Trophoblast cell (in vitro differentiated cells and primary cell): ENCODE results near the gene ANKDD1B.

Experiments used
- DNase-seq, 2 donors: peaks; one replicate each; pipeline ENCODE4 v3.0.0-alpha.2; 2016
- H2AFZ ChIP-seq: 2 replicates; pipeline ENCODE4 v1.6.1; 2013; ENCODE audit warnings: low read length, moderate library complexity, mild to moderate bottlenecking; ENCODE audit not compliant: insufficient read depth, poor library complexity
- H2AK5ac ChIP-seq: 2 replicates; pipeline ENCODE4 v1.6.1; 2013; ENCODE audit warnings: mild to moderate bottlenecking, low read length
- H2BK120ac ChIP-seq: 2 replicates; pipeline ENCODE4 v1.6.1; 2013; ENCODE audit warnings: low read length, mild to moderate bottlenecking, moderate library complexity; ENCODE audit not compliant: insufficient read depth, poor library complexity
- H2BK12ac ChIP-seq: 2 replicates; pipeline ENCODE4 v1.6.1; 2013; ENCODE audit warnings: mild to moderate bottlenecking, low read length, moderate library complexity
- H2BK5ac ChIP-seq: 2 replicates; pipeline ENCODE4 v1.6.1; 2013; ENCODE audit warnings: low read length, low read depth, moderate library complexity, mild to moderate bottlenecking; ENCODE audit not compliant: poor library complexity
- H3K14ac ChIP-seq: 2 replicates; pipeline ENCODE4 v1.6.1; 2013; ENCODE audit warnings: mild to moderate bottlenecking, low read length
- H3K18ac ChIP-seq: 2 replicates; pipeline ENCODE4 v1.6.1; 2013; ENCODE audit warnings: mild to moderate bottlenecking, low read length
- H3K23ac ChIP-seq: 2 replicates; pipeline ENCODE4 v1.6.1; 2013; ENCODE audit warnings: low read length
- H3K27ac ChIP-seq: 2 replicates; pipeline ENCODE4 v1.5.1; 2013; ENCODE audit warnings: low read depth, mild to moderate bottlenecking, inconsistent platforms, low read length, moderate library complexity
- H3K27me3 ChIP-seq: 2 replicates; pipeline ENCODE4 v1.6.1; 2013; ENCODE audit warnings: inconsistent platforms, mild to moderate bottlenecking, low read length, moderate library complexity; ENCODE audit not compliant: insufficient read depth
- H3K36me3 ChIP-seq, 2 experiments: 1 replicate in 1 of 2; 2 replicates in 1 of 2; pipeline ENCODE4 v1.6.1; 2013; ENCODE audit warnings: low read length in 2 of 2, mild to moderate bottlenecking in 2 of 2, moderate library complexity in 1 of 2; ENCODE audit not compliant: insufficient read depth in 2 of 2, control insufficient read depth in 1 of 2
- H3K4ac ChIP-seq: 2 replicates; pipeline ENCODE4 v1.6.1; 2013; ENCODE audit warnings: low read depth, mild to moderate bottlenecking, low read length, moderate library complexity
- H3K4me1 ChIP-seq, 2 experiments: 1 replicate in 1 of 2; 2 replicates in 1 of 2; pipeline ENCODE4 v1.6.1; 2013; ENCODE audit warnings: low read length in 2 of 2, mild to moderate bottlenecking in 2 of 2, moderate library complexity in 1 of 2; ENCODE audit not compliant: insufficient read depth in 2 of 2, control insufficient read depth in 1 of 2
- H3K4me2 ChIP-seq: 2 replicates; pipeline ENCODE4 v1.6.1; 2013; ENCODE audit warnings: inconsistent platforms, mild to moderate bottlenecking, low read length, moderate library complexity
- H3K4me3 ChIP-seq: 2 replicates; pipeline ENCODE4 v1.5.1; 2013; ENCODE audit warnings: mild to moderate bottlenecking, low read depth, low read length, inconsistent platforms
- H3K79me1 ChIP-seq: one replicate; pipeline ENCODE4 v1.6.1; 2013; ENCODE audit warnings: low read length
- H3K79me2 ChIP-seq: 2 replicates; pipeline ENCODE4 v1.6.1; 2013; ENCODE audit warnings: low read length, mild to moderate bottlenecking; ENCODE audit not compliant: control insufficient read depth, insufficient read depth, poor library complexity
- H3K9ac ChIP-seq: 2 replicates; pipeline ENCODE4 v1.6.1; 2013; ENCODE audit warnings: mild to moderate bottlenecking, low read length
- H3K9me3 ChIP-seq: 2 replicates; pipeline ENCODE4 v1.6.1; 2013; ENCODE audit warnings: low read depth, mild to moderate bottlenecking, control low read depth, inconsistent platforms, low read length; ENCODE audit not compliant: insufficient read depth
- H4K12ac ChIP-seq: 2 replicates; pipeline ENCODE4 v1.6.1; 2013; ENCODE audit warnings: low read depth, mild to moderate bottlenecking, low read length, moderate library complexity
- H4K8ac ChIP-seq: 2 replicates; pipeline ENCODE4 v1.6.1; 2013; ENCODE audit warnings: low read depth, mild to moderate bottlenecking, low read length, moderate library complexity
- H4K91ac ChIP-seq: one replicate; pipeline ENCODE4 v1.6.1; 2013; ENCODE audit warnings: low read depth, mild to moderate bottlenecking, low read length, moderate library complexity
- WGBS: extraction: QIAGEN DNeasy Blood & Tissue Kit; methylation state at CpG from one replicate; pipeline ENCODE4 v1.1.7; 2013; ENCODE audit warnings: missing lambda C conversion rate; ENCODE audit not compliant: insufficient read length, insufficient coverage; ENCODE audit errors: extremely low coverage; 5-methylcytosine and 5-hydroxymethylcytosine counted together

ANKDD1B gene

DNA sequence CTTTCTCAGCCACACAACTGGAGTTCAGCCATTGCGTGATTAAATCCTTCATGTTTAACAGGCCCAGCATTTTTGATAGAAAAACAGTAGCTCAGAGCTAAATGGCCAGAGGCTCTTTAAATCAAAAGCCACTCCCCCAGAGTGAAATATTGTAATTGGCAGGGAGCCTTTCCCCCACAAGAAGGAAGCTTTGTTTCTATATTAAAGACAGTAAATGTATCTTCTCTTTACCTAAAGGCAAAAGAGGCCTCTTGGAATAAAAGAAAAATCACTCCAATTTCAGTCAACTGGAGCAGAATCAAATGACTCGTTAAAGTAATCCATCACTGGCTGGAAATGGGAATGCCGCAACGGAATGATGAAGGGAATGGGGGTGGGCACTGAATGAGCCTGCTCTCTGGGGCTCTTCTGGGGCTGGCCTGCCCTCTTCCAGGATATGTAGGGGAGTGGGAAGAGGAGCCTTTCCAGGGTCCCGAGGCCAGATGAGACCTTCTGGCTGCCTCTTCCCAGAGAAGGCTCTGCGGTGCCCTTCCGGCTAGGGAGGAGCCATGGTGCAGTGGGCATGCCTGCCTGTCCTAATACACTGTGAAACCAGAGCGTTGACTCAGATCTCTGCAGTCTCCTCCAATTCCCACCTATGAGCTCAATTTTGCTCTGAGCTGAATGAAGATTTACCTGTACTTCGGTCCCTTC lies 45.2 kb downstream of the ANKDD1B start:
- H3K14ac ChIP-seq, result no peak overlapping the region
- H3K9ac ChIP-seq, result no peak overlapping the region
- H3K27me3 ChIP-seq, result no peaks in the 10 kb centered on the region
- no CpG with 5 or more reads among the region's 9 CpGs for WGBS
- no peak overlapping the region for H3K18ac ChIP-seq
- H3K36me3 ChIP-seq, result no peaks in the 10 kb centered on the region
- no peaks in the 10 kb centered on the region for H3K79me2 ChIP-seq
- H4K91ac ChIP-seq, result no peak overlapping the region
- H2AK5ac ChIP-seq, result no peak overlapping the region
- H3K4me2 ChIP-seq, result no peak overlapping the region
- no peak overlapping the region for H2AFZ ChIP-seq
- H3K27ac ChIP-seq, result no peak overlapping the region
- DNase-seq, result no peak
- H3K4me3 ChIP-seq, result no peak overlapping the region
- no peaks in the 10 kb centered on the region for H3K9me3 ChIP-seq
- H3K23ac ChIP-seq, result no peak overlapping the region
- H4K8ac ChIP-seq, result peak overlapping the region; percentile 13
- H2BK120ac ChIP-seq, result no peak overlapping the region
- no peak overlapping the region for H2BK12ac ChIP-seq
- peaks cover 0 to 3% of the 10 kb centered on the region in 2 experiments for H3K4me1 ChIP-seq
- H3K4ac ChIP-seq, result no peak overlapping the region
- H3K79me1 ChIP-seq, result no peaks in the 10 kb centered on the region
- no peak overlapping the region for H4K12ac ChIP-seq
- H2BK5ac ChIP-seq, result no peak overlapping the region

- no peaks in the 10 kb centered on the region for H3K27me3 ChIP-seq
- H3K9ac ChIP-seq, result no peak overlapping the region
- H3K4ac ChIP-seq, result no peak overlapping the region
- H4K91ac ChIP-seq, result no peak overlapping the region
- H3K4me1 ChIP-seq, result peaks cover 0 to under 1% of the 10 kb centered on the region in 2 experiments
- H3K79me2 ChIP-seq, result no peaks in the 10 kb centered on the region
- no peak overlapping the region for H4K8ac ChIP-seq
- H4K12ac ChIP-seq, result no peak overlapping the region
- H3K79me1 ChIP-seq, result no peaks in the 10 kb centered on the region
- H3K4me2 ChIP-seq, result no peak overlapping the region
- H3K27ac ChIP-seq, result no peak overlapping the region
- H2AFZ ChIP-seq, result no peak overlapping the region
- no peak overlapping the region for H3K18ac ChIP-seq
- DNase-seq, result no peak
- H3K14ac ChIP-seq, result no peak overlapping the region
- H2AK5ac ChIP-seq, result no peak overlapping the region
- H3K36me3 ChIP-seq, result no peaks in the 10 kb centered on the region
- no peak overlapping the region for H2BK120ac ChIP-seq
- WGBS, result no CpG with 5 or more reads among the region's 3 CpGs
- no peak overlapping the region for H3K23ac ChIP-seq
- no peak overlapping the region for H2BK12ac ChIP-seq
- no peak overlapping the region for H3K4me3 ChIP-seq
- no peaks in the 10 kb centered on the region for H3K9me3 ChIP-seq
- H2BK5ac ChIP-seq, result no peak overlapping the region
Measured at GRCh38 chr5:75659791-75660450, 48.7 kb downstream of the ANKDD1B start.

- WGBS, result no CpG with 5 or more reads among the region's 16 CpGs
- no peak overlapping the region for H3K4ac ChIP-seq
- DNase-seq, result no peak
Measured at GRCh38 chr5:75660678-75661465, 49.6 kb downstream of the ANKDD1B start.

GRCh38 chr5:75662061-75662460 lies 50.8 kb downstream of the ANKDD1B start:
- H3K79me1 ChIP-seq, result no peaks in the 10 kb centered on the region
- peaks cover 0 to 4% of the 10 kb centered on the region in 2 experiments for H3K4me1 ChIP-seq
- no peak overlapping the region for H2BK120ac ChIP-seq

More at GRCh38 chr5:75660678-75661465, 49.6 kb downstream of the ANKDD1B start:
- no peak overlapping the region for H4K12ac ChIP-seq
- H3K4me2 ChIP-seq, result no peak overlapping the region
- no peaks in the 10 kb centered on the region for H3K9me3 ChIP-seq
- H2BK120ac ChIP-seq, result no peak overlapping the region
- H3K27ac ChIP-seq, result no peak overlapping the region
- H3K14ac ChIP-seq, result no peak overlapping the region
- H3K9ac ChIP-seq, result no peak overlapping the region
- H2BK5ac ChIP-seq, result no peak overlapping the region
- no peaks in the 10 kb centered on the region for H3K36me3 ChIP-seq
- no peak overlapping the region for H3K4me3 ChIP-seq
- H4K8ac ChIP-seq, result no peak overlapping the region
- H3K18ac ChIP-seq, result no peak overlapping the region
- H3K23ac ChIP-seq, result no peak overlapping the region
- no peaks in the 10 kb centered on the region for H3K27me3 ChIP-seq
- no peaks in the 10 kb centered on the region for H3K79me1 ChIP-seq
- no peak overlapping the region for H2AFZ ChIP-seq
- no peak overlapping the region for H4K91ac ChIP-seq
- H3K4me1 ChIP-seq, result no peaks in the 10 kb centered on the region
- H2AK5ac ChIP-seq, result no peak overlapping the region
- H2BK12ac ChIP-seq, result no peak overlapping the region
- H3K79me2 ChIP-seq, result no peaks in the 10 kb centered on the region

More at GRCh38 chr5:75662061-75662460, 50.8 kb downstream of the ANKDD1B start:
- no peak overlapping the region for H4K8ac ChIP-seq
- H2AK5ac ChIP-seq, result no peak overlapping the region
- no peak overlapping the region for H4K12ac ChIP-seq
- no peak overlapping the region for H3K4me3 ChIP-seq
- no peaks in the 10 kb centered on the region for H3K9me3 ChIP-seq
- H3K14ac ChIP-seq, result no peak overlapping the region
- H3K27me3 ChIP-seq, result no peaks in the 10 kb centered on the region
- no peak overlapping the region for H3K4ac ChIP-seq
- H2BK12ac ChIP-seq, result no peak overlapping the region
- no peaks in the 10 kb centered on the region for H3K36me3 ChIP-seq
- H3K79me2 ChIP-seq, result no peaks in the 10 kb centered on the region
- H2AFZ ChIP-seq, result no peak overlapping the region
- no peak overlapping the region for H3K4me2 ChIP-seq
- no peak overlapping the region for H4K91ac ChIP-seq
- H2BK5ac ChIP-seq, result no peak overlapping the region
- no peak overlapping the region for H3K23ac ChIP-seq
- no peak overlapping the region for H3K9ac ChIP-seq
- DNase-seq, result no peak
- no peak overlapping the region for H3K18ac ChIP-seq
- H3K27ac ChIP-seq, result no peak overlapping the region
- WGBS, result no CpG with 5 or more reads among the region's 2 CpGs
